ENCODE measurements around the gene RNASEH2A. TPM values are rescaled to one million over a fixed set of nuclear protein-coding genes. Genes with fewer than 3 reads are reported as not detected.
"Not testable (repeated sequence)": the region's sequence is repeated elsewhere in the genome, so short reads cannot be mapped to it uniquely, and the experiment has no call there.

The RNASEH2A gene
- total RNA-seq, 1 experiment from 2014 or later = 41.6 TPM

GRCh38 chr19:12841094-12841493 is 34.7 kb downstream of the RNASEH2A start:
- Mint-ChIP-seq H3K27ac (ENCODE audit: unreplicated experiment) (no peak overlapping the region), H3K36me3 (ENCODE audit: insufficient read depth, unreplicated experiment) (peaks cover 9% of the 10 kb centered on the region), H3K4me1 (ENCODE audit: low read depth, unreplicated experiment) (no peaks in the 10 kb centered on the region), H3K4me3 (ENCODE audit: low read depth, unreplicated experiment) (no peak overlapping the region), H3K27me3 (ENCODE audit: unreplicated experiment) (peaks cover 44% of the 10 kb centered on the region), H3K9me3 (ENCODE audit: low read depth, unreplicated experiment) (no peaks in the 10 kb centered on the region)
- DNase-seq = no peak
- TF ChIP-seq CTCF (IDR thresholded peaks at IDR 0.05; ENCODE audit: unreplicated experiment) = no peak
- CTCF ChIA-PET = no interaction called here
- intact Hi-C loops (cut with micrococcal nuclease; ENCODE audit: unreplicated experiment) = no loop called here
- no TSS peak for BruUV-seq (replicated peaks)

- CTCF ChIA-PET = no interaction called here
- H3K4me1 Mint-ChIP-seq (ENCODE audit: low read depth, unreplicated experiment) = no peaks in the 10 kb centered on the region
- no peak overlapping the region for H3K27ac Mint-ChIP-seq (ENCODE audit: unreplicated experiment)
- intact Hi-C loops (cut with micrococcal nuclease; ENCODE audit: unreplicated experiment) = no loop called here
- no peak for DNase-seq
- no peak for TF ChIP-seq CTCF (IDR thresholded peaks at IDR 0.05; ENCODE audit: unreplicated experiment)
- H3K36me3 Mint-ChIP-seq (ENCODE audit: insufficient read depth, unreplicated experiment) = peaks cover 5% of the 10 kb centered on the region
- H3K27me3 Mint-ChIP-seq (ENCODE audit: unreplicated experiment) = peaks cover 29% of the 10 kb centered on the region
- no peaks in the 10 kb centered on the region for H3K9me3 Mint-ChIP-seq (ENCODE audit: low read depth, unreplicated experiment)
- no TSS peak for BruUV-seq (replicated peaks)
- H3K4me3 Mint-ChIP-seq (ENCODE audit: low read depth, unreplicated experiment) = no peak overlapping the region
Observed at GRCh38 chr19:12842511-12842910, 36.1 kb downstream of the RNASEH2A start.

GRCh38 chr19:12843328-12843727 is 36.9 kb downstream of the RNASEH2A start:
- DNase-seq = no peak
- CTCF ChIA-PET = no interaction called here
- H3K9me3 Mint-ChIP-seq (ENCODE audit: low read depth, unreplicated experiment) = no peaks in the 10 kb centered on the region
- H3K4me1 Mint-ChIP-seq (ENCODE audit: low read depth, unreplicated experiment) = no peaks in the 10 kb centered on the region
- no peak overlapping the region for H3K27ac Mint-ChIP-seq (ENCODE audit: unreplicated experiment)
- intact Hi-C loops (cut with micrococcal nuclease; ENCODE audit: unreplicated experiment) = no loop called here
- BruUV-seq (replicated peaks) = no TSS peak
- H3K4me3 Mint-ChIP-seq (ENCODE audit: low read depth, unreplicated experiment) = no peak overlapping the region
- H3K27me3 Mint-ChIP-seq (ENCODE audit: unreplicated experiment) = peaks cover 24% of the 10 kb centered on the region
- TF ChIP-seq CTCF (IDR thresholded peaks at IDR 0.05; ENCODE audit: unreplicated experiment) = no peak
- H3K36me3 Mint-ChIP-seq (ENCODE audit: insufficient read depth, unreplicated experiment) = peaks cover 5% of the 10 kb centered on the region

- no TSS peak for BruUV-seq (replicated peaks)
- intact Hi-C loops (cut with micrococcal nuclease; ENCODE audit: unreplicated experiment) = no loop called here
- DNase-seq = no peak
- H3K4me1 Mint-ChIP-seq (ENCODE audit: low read depth, unreplicated experiment) = no peaks in the 10 kb centered on the region
- no peak for TF ChIP-seq CTCF (IDR thresholded peaks at IDR 0.05; ENCODE audit: unreplicated experiment)
- H3K36me3 Mint-ChIP-seq (ENCODE audit: insufficient read depth, unreplicated experiment) = peaks cover 5% of the 10 kb centered on the region
- CTCF ChIA-PET = no interaction called here
- no peaks in the 10 kb centered on the region for H3K9me3 Mint-ChIP-seq (ENCODE audit: low read depth, unreplicated experiment)
- peaks cover 21% of the 10 kb centered on the region for H3K27me3 Mint-ChIP-seq (ENCODE audit: unreplicated experiment)
- no peak overlapping the region for H3K4me3 Mint-ChIP-seq (ENCODE audit: low read depth, unreplicated experiment)
- H3K27ac Mint-ChIP-seq (ENCODE audit: unreplicated experiment) = no peak overlapping the region
Observed at GRCh38 chr19:12843999-12844732, 37.8 kb downstream of the RNASEH2A start.

- not testable (repeated sequence) for H3K27me3 Mint-ChIP-seq (ENCODE audit: unreplicated experiment); BruUV-seq (replicated peaks); H3K4me3 Mint-ChIP-seq (ENCODE audit: low read depth, unreplicated experiment); H3K9me3 Mint-ChIP-seq (ENCODE audit: low read depth, unreplicated experiment); H3K27ac Mint-ChIP-seq (ENCODE audit: unreplicated experiment); DNase-seq; H3K4me1 Mint-ChIP-seq (ENCODE audit: low read depth, unreplicated experiment); H3K36me3 Mint-ChIP-seq (ENCODE audit: insufficient read depth, unreplicated experiment)
- intact Hi-C loops (cut with micrococcal nuclease; ENCODE audit: unreplicated experiment) = loop anchor here (5.0 kb wide), 1 partner anchor 84 kb away; no protein-coding TSS in a partner anchor
- CTCF ChIA-PET = interaction anchor here (1.8 kb wide), 1 partner anchor 87 kb away, joined by 11 read pairs; no protein-coding TSS in a partner anchor
Observed at GRCh38 chr19:12846613-12847012, 40.2 kb downstream of the RNASEH2A start.
